SKM-1 (cell line): ENCODE data around the gene SERPINH1.
"Not testable (repeated sequence)": the region's sequence is repeated elsewhere in the genome, so short reads cannot be mapped to it uniquely, and the experiment has no call there.

Experiments
- DNase-seq: peaks from one replicate; lab custom pipeline; 2025; ENCODE audit not compliant: unreplicated experiment; lab: John Stamatoyannopoulos, UW

Gene SERPINH1

GRCh38 chr11:75572744-75573143 is 10.7 kb downstream of the SERPINH1 start:
- DNase-seq, result no peak

DNA sequence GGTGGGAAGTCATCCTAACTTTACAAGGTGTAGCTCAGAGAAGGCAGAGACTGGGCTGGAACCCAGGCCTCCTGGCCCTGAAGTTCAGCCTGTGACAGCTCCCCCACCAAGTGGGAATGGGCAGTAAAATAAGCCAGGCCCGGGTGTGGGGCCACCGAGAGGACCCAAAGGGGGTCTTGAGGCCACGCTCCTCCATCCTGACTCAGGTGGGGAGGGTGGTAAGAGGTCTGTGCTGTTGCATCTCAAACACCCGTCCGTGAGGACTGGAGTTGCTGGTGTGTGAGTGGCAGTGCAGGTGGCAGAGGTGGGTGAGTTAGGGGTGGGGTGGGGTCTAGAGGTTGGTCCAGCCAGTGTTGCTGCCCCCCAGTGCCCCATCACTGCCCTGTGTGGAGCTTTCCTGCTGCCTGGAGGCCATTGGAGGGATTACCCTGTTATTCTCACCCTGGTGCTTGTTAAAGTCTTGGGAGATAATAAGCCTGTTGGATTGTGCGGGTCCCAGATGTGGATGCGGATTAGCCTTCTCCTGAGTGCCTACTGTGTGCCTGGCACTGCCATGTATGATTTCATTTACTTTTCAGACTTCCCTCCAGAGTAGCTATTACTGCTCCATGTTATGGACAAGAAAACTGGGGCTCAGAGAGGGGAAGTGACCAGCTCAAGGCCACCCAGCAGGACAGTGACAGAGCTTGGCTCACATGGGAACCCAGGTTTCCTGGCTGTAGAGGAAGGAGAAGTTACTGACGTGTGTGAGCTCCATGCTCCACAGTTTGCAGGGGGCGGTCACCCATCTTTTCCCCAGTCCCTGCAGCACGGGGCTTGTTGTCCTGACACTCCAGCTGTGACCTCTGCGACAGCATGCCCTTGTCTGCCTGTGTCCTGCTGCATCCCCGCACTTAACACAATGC is 12.9 kb downstream of the SERPINH1 start:
- no peak for DNase-seq

GRCh38 chr11:75576017-75576416 is 14.0 kb downstream of the SERPINH1 start:
- no peak for DNase-seq

DNA sequence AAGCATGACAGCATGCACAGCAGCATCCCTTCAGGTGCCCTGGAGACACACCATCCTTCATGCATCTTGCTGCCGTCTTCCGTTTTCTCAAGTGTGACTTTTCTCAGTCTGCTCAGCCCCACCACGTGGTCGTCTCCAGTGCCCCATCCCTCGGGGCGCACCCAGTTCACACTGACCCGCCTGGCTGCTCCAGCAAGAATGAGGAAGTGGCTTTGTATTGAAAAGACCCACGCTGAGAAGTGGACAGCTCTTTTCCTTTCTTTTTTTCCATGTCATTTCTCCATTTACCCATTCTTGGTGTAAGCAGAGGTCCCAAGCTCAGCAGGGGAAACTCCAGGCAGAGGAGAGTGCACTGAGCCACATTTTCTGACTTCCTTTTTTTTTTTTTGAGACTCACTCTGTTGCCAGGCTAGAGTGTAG is 14.5 kb downstream of the SERPINH1 start:
- peak; percentile 70 for DNase-seq

GRCh38 chr11:75577207-75577606 is 15.2 kb downstream of the SERPINH1 start:
- no peak for DNase-seq

DNA sequence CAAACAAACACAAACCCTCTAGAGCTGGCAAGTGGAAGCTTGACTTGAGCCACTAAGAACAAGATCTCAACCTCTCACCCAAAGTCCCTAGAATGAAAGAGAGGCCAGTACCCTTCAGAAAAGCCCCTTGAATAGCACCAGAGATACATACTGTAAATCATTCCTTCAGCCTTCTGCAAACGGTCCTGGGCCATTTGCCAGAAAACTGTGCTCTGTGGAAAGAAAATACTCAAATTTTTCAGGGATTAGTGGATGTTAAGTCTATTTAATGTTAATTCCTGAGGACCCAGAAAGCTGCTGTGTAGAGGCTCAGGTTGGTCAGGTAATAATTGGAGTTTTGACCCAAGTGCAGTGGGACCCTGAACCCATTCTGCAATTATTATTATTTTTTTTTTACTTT is 16.9 kb downstream of the SERPINH1 start:
- no peak for DNase-seq

- DNase-seq, result no peak
Observed at GRCh38 chr11:75579841-75580240, 17.8 kb downstream of the SERPINH1 start.

DNA sequence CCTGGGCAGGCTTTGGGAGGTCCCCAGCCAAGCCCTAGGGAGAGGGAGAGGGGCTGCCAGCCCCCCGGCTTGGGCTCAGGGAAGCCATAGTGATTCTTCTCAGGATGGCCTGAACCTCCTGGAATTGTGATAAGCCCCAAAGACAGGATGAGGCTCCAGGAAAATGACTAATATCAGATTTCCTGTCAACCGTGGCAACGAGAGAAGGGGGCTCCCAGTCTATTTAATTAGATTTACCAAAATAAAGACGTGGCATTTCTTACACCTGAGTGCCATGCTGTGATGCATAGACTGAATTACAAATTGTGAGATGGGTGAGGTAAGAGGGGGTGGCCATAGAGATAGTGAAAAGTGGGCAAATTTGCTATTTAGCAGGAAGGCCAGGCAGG is 20.4 kb downstream of the SERPINH1 start:
- no peak for DNase-seq

DNA sequence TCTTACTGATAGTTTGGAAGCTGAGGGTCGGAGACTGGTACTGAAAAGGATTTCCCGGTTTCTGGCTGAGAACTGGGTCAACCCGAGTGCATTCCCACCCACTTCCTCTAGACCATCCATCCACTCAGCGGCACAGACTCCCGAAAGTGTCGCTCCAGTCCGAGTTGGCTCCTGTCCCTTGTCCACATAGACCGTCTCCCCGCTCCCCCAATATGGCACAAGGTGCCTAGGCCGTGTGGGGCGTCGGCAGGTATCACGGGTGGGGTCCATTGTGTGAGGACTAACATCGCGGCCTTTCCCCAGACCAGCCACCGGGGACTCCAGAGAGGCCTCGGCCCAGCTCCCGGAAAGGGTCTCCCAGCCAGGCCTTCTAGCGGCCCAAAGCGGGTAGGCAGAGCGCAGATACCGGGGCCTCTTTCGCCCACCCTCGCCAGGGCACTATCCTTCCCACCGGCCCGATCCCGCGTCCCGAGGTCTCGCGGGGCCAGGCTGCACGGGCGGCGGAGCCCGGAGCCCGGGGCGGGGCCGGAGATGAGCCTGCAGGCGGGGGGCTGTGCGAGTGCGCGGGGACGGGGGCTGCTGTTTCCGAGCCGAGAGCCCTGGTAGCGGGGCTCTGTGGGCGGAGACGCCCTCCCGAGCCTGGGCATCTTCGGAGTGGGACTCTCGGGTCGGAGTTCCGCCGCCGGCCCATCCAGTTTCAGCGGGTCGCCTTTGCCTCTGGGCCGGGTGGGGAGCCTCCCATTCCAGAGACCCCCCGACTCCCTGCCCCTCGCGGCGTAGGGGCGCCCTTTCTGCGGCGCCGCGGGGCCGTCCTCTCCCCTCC is 21.1 kb downstream of the SERPINH1 start:
- DNase-seq, result peak; percentile 33

DNA sequence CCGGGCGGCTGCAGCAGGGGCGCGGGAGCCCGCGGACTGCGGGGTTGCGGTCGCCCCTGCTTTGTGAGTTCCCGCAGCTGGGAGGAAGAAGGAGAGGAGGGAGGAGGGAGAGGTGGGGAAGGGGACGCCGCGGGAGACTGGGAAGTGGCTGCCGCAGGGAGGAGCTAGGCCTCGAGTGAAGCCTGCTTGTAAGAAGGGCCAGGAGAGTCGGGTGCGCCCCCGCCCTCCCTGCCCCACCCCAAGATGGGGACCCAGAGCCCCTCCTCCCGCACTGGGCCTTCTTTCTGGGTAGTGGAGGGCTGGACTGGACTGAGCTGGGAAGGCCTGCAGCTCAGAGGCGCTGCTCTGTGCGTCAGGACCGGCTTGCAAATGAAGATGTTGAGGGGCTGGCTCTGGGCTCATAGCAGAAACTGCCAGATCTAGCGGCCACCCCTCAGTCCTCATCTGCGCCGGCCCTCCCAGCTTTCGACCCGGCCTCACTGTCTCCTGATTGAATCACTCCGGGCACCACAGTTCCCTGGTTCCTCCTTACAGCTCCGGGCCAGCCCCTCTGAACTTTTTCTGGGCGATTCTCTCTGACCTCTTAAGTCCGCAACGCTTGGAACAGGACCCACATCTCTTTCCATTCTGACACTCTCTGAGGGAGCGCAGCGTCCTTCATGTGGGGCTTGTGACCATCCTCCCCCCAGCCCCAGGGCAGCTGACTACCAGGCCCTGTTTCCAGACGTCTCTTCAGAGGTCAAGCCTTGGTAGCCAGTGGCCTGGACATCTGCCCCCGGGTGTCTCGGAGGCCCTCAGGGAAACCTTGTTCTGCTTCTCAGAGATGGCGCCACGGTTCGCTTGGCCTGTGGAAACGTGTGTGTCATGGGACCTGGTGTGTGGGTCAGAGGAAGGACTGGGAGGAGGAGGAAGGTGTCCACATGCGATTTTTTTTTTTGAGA is 21.9 kb downstream of the SERPINH1 start:
- no peak for DNase-seq

GRCh38 chr11:75584659-75585292 is 22.7 kb downstream of the SERPINH1 start:
- DNase-seq, result not testable (repeated sequence)

DNA sequence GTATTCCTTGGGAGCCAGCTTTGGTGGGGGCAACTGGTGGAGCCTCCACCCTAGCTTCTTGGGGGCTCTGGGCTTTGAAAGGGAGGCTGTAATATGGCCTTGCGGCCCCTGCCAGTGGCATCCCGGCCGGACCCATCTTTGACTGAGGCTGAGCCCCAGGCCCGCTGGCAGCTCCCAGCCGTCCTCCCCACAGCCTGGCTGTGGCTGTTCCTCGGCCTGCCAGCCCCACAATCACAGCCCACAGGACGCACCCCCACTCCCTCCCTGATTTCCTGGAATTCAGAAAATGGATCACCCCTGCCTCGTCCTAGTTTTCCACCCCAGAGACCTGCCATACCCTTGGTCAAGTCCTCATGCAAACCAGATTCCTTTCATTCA is 23.2 kb downstream of the SERPINH1 start:
- no peak for DNase-seq

DNA sequence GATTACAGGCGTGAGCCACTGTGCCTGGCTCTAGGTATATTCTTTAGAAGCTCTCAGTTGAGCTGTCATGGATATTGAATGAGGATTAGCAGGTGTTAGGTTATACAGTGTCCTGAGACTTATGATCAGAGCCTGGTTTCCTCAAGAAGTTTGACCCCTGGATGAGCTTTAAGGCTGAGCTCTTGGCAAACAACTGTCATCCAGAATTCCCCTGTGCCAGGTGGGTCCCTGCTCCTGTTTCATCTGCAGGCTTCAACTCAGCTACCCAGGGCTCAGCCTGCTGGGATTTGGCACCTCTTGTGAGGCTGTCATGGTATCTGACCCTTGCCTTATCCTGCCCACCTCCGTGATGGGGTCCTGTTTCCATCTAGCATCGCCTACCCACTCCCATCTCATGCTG is 24.3 kb downstream of the SERPINH1 start:
- no peak for DNase-seq

DNA sequence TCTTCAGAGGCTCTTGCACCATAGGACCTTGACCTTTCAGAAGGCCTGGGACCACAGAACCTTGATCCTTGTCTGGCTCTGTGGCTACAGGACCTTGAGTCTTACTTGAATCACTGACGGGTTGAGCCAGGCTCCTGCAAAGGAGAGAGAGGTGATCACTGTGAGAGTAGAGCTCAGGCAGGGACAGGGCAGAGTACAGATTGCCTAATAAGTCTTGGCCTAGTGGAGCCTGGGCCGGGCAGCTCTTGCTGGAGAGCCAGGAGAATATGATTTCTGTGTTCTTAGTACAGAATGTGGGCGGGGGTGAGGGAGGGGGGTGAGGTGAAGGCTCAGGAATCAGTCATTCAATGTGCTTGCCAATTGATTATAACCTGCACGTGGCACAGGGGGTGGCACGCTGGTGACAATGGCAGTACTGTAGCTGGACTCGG is 26.0 kb downstream of the SERPINH1 start:
- no peak for DNase-seq

GRCh38 chr11:75589051-75589450 is 27.0 kb downstream of the SERPINH1 start:
- no peak for DNase-seq

DNA sequence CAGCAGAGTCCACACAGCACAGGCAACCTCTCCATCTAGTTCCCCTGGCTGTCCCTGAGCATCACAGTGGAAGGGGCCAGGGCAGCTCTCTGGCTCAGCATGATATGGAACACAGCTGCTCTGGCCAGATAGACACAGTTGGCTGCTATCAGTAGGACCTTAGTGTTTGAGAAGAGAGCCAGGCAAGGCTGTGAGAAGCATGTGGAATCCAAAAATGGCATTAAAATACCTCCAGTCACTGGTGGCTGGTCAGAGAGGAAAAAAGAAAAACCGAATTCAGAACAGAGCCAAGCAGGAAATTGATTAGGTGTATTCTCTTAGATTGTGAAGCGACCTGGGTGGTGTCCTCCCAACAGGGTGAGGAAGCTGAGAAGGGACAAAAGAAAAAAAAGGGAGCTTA is 27.9 kb downstream of the SERPINH1 start:
- DNase-seq, result no peak

- no peak for DNase-seq
Observed at GRCh38 chr11:75591371-75591770, 29.3 kb downstream of the SERPINH1 start.

- DNase-seq, result no peak
Observed at GRCh38 chr11:75591966-75592365, 29.9 kb downstream of the SERPINH1 start.

DNA sequence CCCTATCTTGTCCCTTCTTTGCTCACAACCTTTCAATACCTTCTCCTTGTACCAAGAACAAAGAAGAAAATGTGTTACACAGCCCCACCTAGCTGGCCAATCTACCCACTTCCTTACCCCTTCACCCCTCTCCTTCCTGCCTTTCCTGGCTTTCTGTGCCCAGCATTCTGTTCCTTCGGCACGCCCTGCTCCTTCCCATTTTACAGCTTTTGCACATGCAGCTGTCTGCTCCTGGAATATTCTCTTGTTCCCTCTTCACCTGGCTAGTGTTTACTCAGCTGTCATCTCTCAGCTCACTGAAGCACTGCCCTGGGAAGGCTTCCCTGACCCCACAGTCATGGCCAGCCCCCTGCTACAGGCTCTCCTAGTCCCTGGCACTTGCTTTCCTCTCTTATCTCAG is 30.7 kb downstream of the SERPINH1 start:
- no peak for DNase-seq

GRCh38 chr11:75593286-75593915 is 31.3 kb downstream of the SERPINH1 start:
- no peak for DNase-seq
